GM21423 (cell line): Measurements from ENCODE around the gene HOXD11.

Experiments
- ATAC-seq: cut with Tn5 transposase; IDR thresholded peaks from one replicate; pipeline ENCODE4 v1.9.1; 2021; ENCODE audit warnings: mild to moderate bottlenecking, moderate library complexity; ENCODE audit not compliant: unreplicated experiment

HOXD11 gene

GRCh38 chr2:176147210-176147799 is 40.2 kb downstream of the HOXD11 start:
- no peak for ATAC-seq

GRCh38 chr2:176147800-176148496 is 40.9 kb downstream of the HOXD11 start:
- ATAC-seq: no peak

GRCh38 chr2:176148751-176149421 is 41.8 kb downstream of the HOXD11 start:
- ATAC-seq: no peak

- ATAC-seq: no peak
Observed at GRCh38 chr2:176149481-176149938, 42.4 kb downstream of the HOXD11 start.

GRCh38 chr2:176149939-176150583 is 43.0 kb downstream of the HOXD11 start:
- ATAC-seq: no peak

GRCh38 chr2:176150584-176151441 is 43.7 kb downstream of the HOXD11 start:
- ATAC-seq: no peak

GRCh38 chr2:176151442-176152287 is 44.6 kb downstream of the HOXD11 start, which contains the start of gene HOXD4:
TSS of gene HOXD4 (plus strand) at chr2:176151550. CDS start at chr2:176151634, 84 bp downstream.
- no peak for ATAC-seq

- no peak for ATAC-seq
Observed at GRCh38 chr2:176152350-176153181, 45.5 kb downstream of the HOXD11 start.

- ATAC-seq: no peak
Observed at GRCh38 chr2:176154576-176155252, 47.6 kb downstream of the HOXD11 start.

- ATAC-seq: no peak
Observed at GRCh38 chr2:176155356-176156044, 48.4 kb downstream of the HOXD11 start.

- no peak for ATAC-seq
Observed at GRCh38 chr2:176156301-176156806, 49.3 kb downstream of the HOXD11 start.

GRCh38 chr2:176156807-176157498 is 49.9 kb downstream of the HOXD11 start, which contains the start of gene HOXD3:
TSS of gene HOXD3 (plus strand) at chr2:176157307. CDS start at chr2:176169115, 11,808 bp downstream.
- ATAC-seq: no peak

GRCh38 chr2:176157499-176158185 is 50.6 kb downstream of the HOXD11 start:
- ATAC-seq: no peak

- no peak for ATAC-seq
Observed at GRCh38 chr2:176158186-176158591, 51.1 kb downstream of the HOXD11 start.

- no peak for ATAC-seq
Observed at GRCh38 chr2:176158855-176159662, 52.0 kb downstream of the HOXD11 start.
